ENCODE results near the gene EP400. TPM values are rescaled to one million over a fixed set of nuclear protein-coding genes. Genes with fewer than 3 reads are reported as not detected.
"Not testable (repeated sequence)": the region's sequence is repeated elsewhere in the genome, so short reads cannot be mapped to it uniquely, and the experiment has no call there.

EP400 gene
- total and polyA plus RNA-seq, 7 experiments from 2014 or later = 2.8 to 86.8 (median 79.5) TPM

GRCh38 chr12:132094269-132094891 lies 144.6 kb downstream of the EP400 start:
- Histone ChIP-seq H3K36me3 (ENCODE audit: control insufficient read depth in 2 of 3, insufficient read depth in 3 of 3, low read length in 3 of 3) (peaks cover 0 to 9% (median 4%) of the 10 kb centered on the region in 3 experiments), H3K9me3 (ENCODE audit: control insufficient read depth in 2 of 3, low read length in 3 of 3) (peaks cover 0 to 6% (median 4%) of the 10 kb centered on the region in 3 experiments), H3K27ac (ENCODE audit: low read depth, low read length) (no peak overlapping the region), H3K4me1 (ENCODE audit: control insufficient read depth in 2 of 2, insufficient read depth in 2 of 2, low read length in 2 of 2) (peaks cover 0 to 11% of the 10 kb centered on the region in 2 donors), H3K27me3 (ENCODE audit: control insufficient read depth in 2 of 2, insufficient read depth in 2 of 2, low read length in 2 of 2) (no peaks in the 10 kb centered on the region), H3K4me3 (ENCODE audit: low read length) (no peak overlapping the region)
- no peak for DNase-seq
- CTCF ChIA-PET = no interaction called here
- peak overlapping the region in 7 of 9 donors; percentile 26 to 96 (median 80) for H3K27ac Mint-ChIP-seq
- peak overlapping the region in 1 of 10 donors; percentile 4 for H3K4me3 Mint-ChIP-seq
- H3K9me3 Mint-ChIP-seq = peaks cover 5 to 22% (median 16%) of the 10 kb centered on the region in 11 donors
- no peaks in the 10 kb centered on the region for H3K27me3 Mint-ChIP-seq
- H3K36me3 Mint-ChIP-seq = peaks cover 8 to 42% (median 32%) of the 10 kb centered on the region in 5 donors
- intact Hi-C loops (cut with micrococcal nuclease) = no loop called here
- ATAC-seq = no peak
- POLR2A ChIA-PET = no interaction called here
- H3K4me1 Mint-ChIP-seq = peaks cover 11 to 43% (median 30%) of the 10 kb centered on the region in 7 donors

GRCh38 chr12:132095520-132096409 lies 146.0 kb downstream of the EP400 start:
- ChIA-PET CTCF (no interaction called here), POLR2A (interaction anchor here (0.6 kb wide), 1 partner anchor 87 kb away, joined by 3 read pairs; no protein-coding TSS in a partner anchor)
- peaks cover 0 to 11% of the 10 kb centered on the region in 2 donors for H3K4me1 ChIP-seq (ENCODE audit: control insufficient read depth in 2 of 2, insufficient read depth in 2 of 2, low read length in 2 of 2)
- no peaks in the 10 kb centered on the region for H3K27me3 ChIP-seq (ENCODE audit: control insufficient read depth in 2 of 2, insufficient read depth in 2 of 2, low read length in 2 of 2)
- no peak overlapping the region for H3K4me3 ChIP-seq (ENCODE audit: low read length)
- H3K27ac ChIP-seq (ENCODE audit: low read depth, low read length) = peak overlapping the region; percentile 39
- Mint-ChIP-seq H3K36me3 (peaks cover 8 to 37% (median 34%) of the 10 kb centered on the region in 5 donors), H3K9me3 (peaks cover 5 to 22% (median 16%) of the 10 kb centered on the region in 11 donors), H3K4me3 (peak overlapping the region in 9 of 10 donors; percentile 39 to 85 (median 65)), H3K4me1 (peaks cover 11 to 35% (median 28%) of the 10 kb centered on the region in 7 donors), H3K27ac (peak overlapping the region; percentile 87 to 98 (median 94)), H3K27me3 (no peaks in the 10 kb centered on the region)
- peaks cover 0 to 6% (median 4%) of the 10 kb centered on the region in 3 experiments for H3K9me3 ChIP-seq (ENCODE audit: control insufficient read depth in 2 of 3, low read length in 3 of 3)
- intact Hi-C loops (cut with micrococcal nuclease) = loop anchor here in 1 of 2 donors (5.0 kb wide), 1 partner anchor 47 kb away; the partner anchor contains the start of genes DDX51 and NOC4L
- H3K36me3 ChIP-seq (ENCODE audit: control insufficient read depth in 2 of 3, insufficient read depth in 3 of 3, low read length in 3 of 3) = peaks cover 0 to 21% (median 4%) of the 10 kb centered on the region in 3 experiments
- DNase-seq = peak in 7 of 9 donors; percentile 8 to 48 (median 21)
- no peak for ATAC-seq

GRCh38 chr12:132099739-132100138 lies 150.0 kb downstream of the EP400 start:
- Mint-ChIP-seq H3K9me3 (peaks cover 5 to 22% (median 16%) of the 10 kb centered on the region in 11 donors), H3K4me3 (no peak overlapping the region), H3K36me3 (peaks cover 8 to 31% (median 28%) of the 10 kb centered on the region in 5 donors), H3K27me3 (no peaks in the 10 kb centered on the region), H3K27ac (peak overlapping the region in 4 of 9 donors; percentile 31 to 58 (median 40)), H3K4me1 (peaks cover 11 to 28% (median 21%) of the 10 kb centered on the region in 7 donors)
- no peak for DNase-seq
- Histone ChIP-seq H3K4me1 (ENCODE audit: control insufficient read depth in 2 of 2, insufficient read depth in 2 of 2, low read length in 2 of 2) (peaks cover 0 to 11% of the 10 kb centered on the region in 2 donors), H3K27me3 (ENCODE audit: control insufficient read depth in 2 of 2, insufficient read depth in 2 of 2, low read length in 2 of 2) (no peaks in the 10 kb centered on the region), H3K4me3 (ENCODE audit: low read length) (no peak overlapping the region), H3K27ac (ENCODE audit: low read depth, low read length) (no peak overlapping the region), H3K36me3 (ENCODE audit: control insufficient read depth in 2 of 3, insufficient read depth in 3 of 3, low read length in 3 of 3) (peaks cover 0 to 17% (median 4%) of the 10 kb centered on the region in 3 experiments), H3K9me3 (ENCODE audit: control insufficient read depth in 2 of 3, low read length in 3 of 3) (peaks cover 0 to 6% (median 4%) of the 10 kb centered on the region in 3 experiments)
- no peak for ATAC-seq
- intact Hi-C loops (cut with micrococcal nuclease) = loop anchor here in 1 of 2 donors (5.0 kb wide), 1 partner anchor 43 kb away; the partner anchor contains the start of genes DDX51 and NOC4L
- ChIA-PET POLR2A (no interaction called here), CTCF (no interaction called here)

GRCh38 chr12:132100306-132101065 lies 150.7 kb downstream of the EP400 start:
- POLR2A ChIA-PET = no interaction called here
- peaks cover 12 to 34% (median 25%) of the 10 kb centered on the region in 5 donors for H3K36me3 Mint-ChIP-seq

GRCh38 chr12:132102297-132102696 lies 152.6 kb downstream of the EP400 start:
- no peak overlapping the region for H3K27ac Mint-ChIP-seq
- peaks cover 0 to 10% (median 3%) of the 10 kb centered on the region in 7 donors for H3K4me1 Mint-ChIP-seq

More at GRCh38 chr12:132100306-132101065, 150.7 kb downstream of the EP400 start:
- H3K4me3 Mint-ChIP-seq = no peak overlapping the region
- peaks cover 0 to 6% (median 4%) of the 10 kb centered on the region in 3 experiments for H3K9me3 ChIP-seq (ENCODE audit: control insufficient read depth in 2 of 3, low read length in 3 of 3)
- no peaks in the 10 kb centered on the region for H3K27me3 Mint-ChIP-seq
- H3K4me3 ChIP-seq (ENCODE audit: low read length) = no peak overlapping the region
- H3K4me1 ChIP-seq (ENCODE audit: control insufficient read depth in 2 of 2, insufficient read depth in 2 of 2, low read length in 2 of 2) = peaks cover 0 to 5% of the 10 kb centered on the region in 2 donors
- peaks cover 7 to 25% (median 15%) of the 10 kb centered on the region in 7 donors for H3K4me1 Mint-ChIP-seq
- H3K9me3 Mint-ChIP-seq = peaks cover 5 to 20% (median 15%) of the 10 kb centered on the region in 11 donors
- CTCF ChIA-PET = no interaction called here
- no peak overlapping the region for H3K27ac Mint-ChIP-seq
- no peak for ATAC-seq
- peaks cover 0 to 22% (median 4%) of the 10 kb centered on the region in 3 experiments for H3K36me3 ChIP-seq (ENCODE audit: control insufficient read depth in 2 of 3, insufficient read depth in 3 of 3, low read length in 3 of 3)
- intact Hi-C loops (cut with micrococcal nuclease) = no loop called here
- no peaks in the 10 kb centered on the region for H3K27me3 ChIP-seq (ENCODE audit: control insufficient read depth in 2 of 2, insufficient read depth in 2 of 2, low read length in 2 of 2)
- no peak for DNase-seq
- no peak overlapping the region for H3K27ac ChIP-seq (ENCODE audit: low read depth, low read length)

GRCh38 chr12:132103072-132103471 lies 153.3 kb downstream of the EP400 start:
- ATAC-seq; H3K4me1 Mint-ChIP-seq; H3K27ac ChIP-seq (ENCODE audit: low read depth, low read length); intact Hi-C loops (cut with micrococcal nuclease); CTCF ChIA-PET; DNase-seq; H3K4me3 ChIP-seq (ENCODE audit: low read length); H3K27me3 ChIP-seq (ENCODE audit: control insufficient read depth in 2 of 2, insufficient read depth in 2 of 2, low read length in 2 of 2); H3K4me3 Mint-ChIP-seq; H3K9me3 ChIP-seq (ENCODE audit: control insufficient read depth in 2 of 3, low read length in 3 of 3); H3K27me3 Mint-ChIP-seq; H3K9me3 Mint-ChIP-seq; POLR2A ChIA-PET; H3K4me1 ChIP-seq (ENCODE audit: control insufficient read depth in 2 of 2, insufficient read depth in 2 of 2, low read length in 2 of 2): not testable (repeated sequence)
- peak overlapping the region in 2 of 9 donors; percentile 41 to 46 for H3K27ac Mint-ChIP-seq
- peaks cover 0 to 26% (median 0%) of the 10 kb centered on the region in 3 experiments for H3K36me3 ChIP-seq (ENCODE audit: control insufficient read depth in 2 of 3, insufficient read depth in 3 of 3, low read length in 3 of 3)
- peaks cover 3 to 18% (median 11%) of the 10 kb centered on the region in 5 donors for H3K36me3 Mint-ChIP-seq

More at GRCh38 chr12:132102297-132102696, 152.6 kb downstream of the EP400 start:
- no peak overlapping the region for H3K27ac ChIP-seq (ENCODE audit: low read depth, low read length)
- Mint-ChIP-seq H3K27me3 (no peaks in the 10 kb centered on the region), H3K9me3 (peaks cover 0 to 6% (median 3%) of the 10 kb centered on the region in 11 donors), H3K4me3 (no peak overlapping the region), H3K36me3 (peaks cover 4 to 22% (median 17%) of the 10 kb centered on the region in 5 donors)
- H3K36me3 ChIP-seq (ENCODE audit: control insufficient read depth in 2 of 3, insufficient read depth in 3 of 3, low read length in 3 of 3) = peaks cover 0 to 24% (median 3%) of the 10 kb centered on the region in 3 experiments
- POLR2A ChIA-PET = no interaction called here
- H3K4me3 ChIP-seq (ENCODE audit: low read length) = no peak overlapping the region
- CTCF ChIA-PET = no interaction called here
- no peaks in the 10 kb centered on the region for H3K27me3 ChIP-seq (ENCODE audit: control insufficient read depth in 2 of 2, insufficient read depth in 2 of 2, low read length in 2 of 2)
- DNase-seq (no peak), ATAC-seq (no peak)
- H3K4me1 ChIP-seq (ENCODE audit: control insufficient read depth in 2 of 2, insufficient read depth in 2 of 2, low read length in 2 of 2) = no peaks in the 10 kb centered on the region
- intact Hi-C loops (cut with micrococcal nuclease) = no loop called here
- no peaks in the 10 kb centered on the region for H3K9me3 ChIP-seq (ENCODE audit: control insufficient read depth in 2 of 3, low read length in 3 of 3)

Measured in naive thymus-derived CD4-positive, alpha-beta T cell (primary cell).